ENCODE data around the gene ACMSD.
A peak's percentile ranks its signal among the peaks of the same experiment; 100 is the strongest.

The ACMSD gene

DNA sequence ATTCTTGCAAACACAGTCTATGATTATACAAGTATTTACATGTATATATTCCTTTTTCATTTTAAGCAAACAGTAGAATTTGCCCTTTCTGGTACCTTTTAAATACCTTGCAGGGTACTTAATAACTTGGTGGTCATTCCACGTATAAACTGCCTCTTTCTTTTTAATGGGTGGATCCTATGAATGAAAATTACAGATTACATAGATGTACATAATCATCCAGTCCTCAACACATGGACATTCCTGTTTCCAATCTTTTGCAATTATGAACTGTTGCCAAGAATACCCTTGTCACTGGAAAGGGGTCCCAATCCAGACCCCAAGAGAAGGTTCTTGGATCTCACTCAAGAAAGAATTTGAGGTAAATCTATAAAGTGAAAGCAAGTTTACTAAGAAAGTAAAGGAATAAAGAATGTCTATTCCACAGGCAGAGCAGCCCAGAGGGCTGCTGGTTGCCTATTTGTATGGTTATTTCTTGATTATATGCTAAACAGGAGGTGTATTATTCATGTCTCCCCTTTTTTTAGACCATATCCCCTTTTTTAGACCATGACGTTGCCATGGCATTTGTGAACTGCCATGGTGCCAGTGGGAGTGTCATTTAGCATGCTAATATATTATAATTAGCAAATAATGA lies 72.5 kb downstream of the ACMSD start:
- no peak for DNase-seq

DNA sequence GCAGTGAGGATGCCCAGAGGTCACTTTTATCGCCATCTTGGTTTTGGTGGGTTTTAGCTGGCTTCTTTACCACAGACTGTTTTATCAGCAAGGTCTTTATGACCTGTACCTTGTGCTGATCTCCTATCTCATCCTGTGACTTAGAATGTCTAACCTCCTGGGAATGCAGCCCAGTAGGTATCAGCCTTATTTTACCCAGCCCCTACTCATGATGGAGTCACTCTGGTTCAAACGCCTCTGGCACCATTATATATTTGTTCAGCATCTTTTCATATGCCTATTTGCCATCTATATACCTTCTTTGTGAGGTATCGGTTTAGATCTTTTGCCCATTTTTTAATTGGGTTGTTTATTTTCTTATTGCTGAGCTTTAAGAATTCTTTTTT lies 73.0 kb downstream of the ACMSD start:
- DNase-seq = no peak

DNA sequence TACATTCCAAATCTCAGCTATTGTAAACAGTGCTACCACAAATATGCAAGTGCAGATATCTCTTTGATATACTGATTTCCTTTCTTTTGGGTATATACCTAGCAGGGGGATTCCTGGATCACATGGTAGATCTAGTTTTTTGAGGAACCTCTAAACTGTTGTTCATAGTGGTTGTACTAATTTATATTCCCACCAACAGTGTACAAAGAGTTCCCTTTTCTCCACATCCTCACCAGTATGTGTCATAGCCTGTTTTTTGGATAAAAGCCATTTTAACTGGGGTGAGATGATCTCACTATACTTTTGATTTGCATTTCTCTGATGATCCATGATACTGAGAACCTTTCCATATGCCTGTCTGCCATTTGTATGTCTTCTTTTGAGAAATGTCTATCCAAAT lies 73.9 kb downstream of the ACMSD start:
- peak; percentile 63 for DNase-seq

DNA sequence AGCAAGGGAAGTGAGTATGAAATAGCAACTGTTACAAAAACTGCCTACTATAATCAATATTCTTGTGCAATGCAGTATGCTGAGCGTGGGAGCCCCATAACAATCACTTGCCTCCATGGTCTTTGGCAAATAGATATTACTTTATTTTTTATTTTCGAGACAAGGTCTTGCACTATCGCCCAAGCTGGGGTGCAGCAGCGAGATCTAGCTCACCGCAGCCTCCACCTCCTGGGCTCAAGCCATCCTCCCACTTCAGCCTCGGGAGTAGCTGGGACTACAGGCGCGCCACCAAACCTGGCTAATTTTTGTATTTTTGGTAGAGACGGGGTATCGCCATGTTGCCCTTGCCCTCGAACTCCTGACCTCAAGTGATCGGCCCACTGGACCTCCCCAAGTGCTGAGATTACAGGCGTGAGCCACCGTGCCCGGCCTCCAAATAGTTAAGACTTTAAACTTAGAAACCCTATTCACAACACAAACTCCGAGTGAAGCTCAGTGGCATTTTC lies 79.0 kb downstream of the ACMSD start:
- DNase-seq = peak; percentile 7

DNA sequence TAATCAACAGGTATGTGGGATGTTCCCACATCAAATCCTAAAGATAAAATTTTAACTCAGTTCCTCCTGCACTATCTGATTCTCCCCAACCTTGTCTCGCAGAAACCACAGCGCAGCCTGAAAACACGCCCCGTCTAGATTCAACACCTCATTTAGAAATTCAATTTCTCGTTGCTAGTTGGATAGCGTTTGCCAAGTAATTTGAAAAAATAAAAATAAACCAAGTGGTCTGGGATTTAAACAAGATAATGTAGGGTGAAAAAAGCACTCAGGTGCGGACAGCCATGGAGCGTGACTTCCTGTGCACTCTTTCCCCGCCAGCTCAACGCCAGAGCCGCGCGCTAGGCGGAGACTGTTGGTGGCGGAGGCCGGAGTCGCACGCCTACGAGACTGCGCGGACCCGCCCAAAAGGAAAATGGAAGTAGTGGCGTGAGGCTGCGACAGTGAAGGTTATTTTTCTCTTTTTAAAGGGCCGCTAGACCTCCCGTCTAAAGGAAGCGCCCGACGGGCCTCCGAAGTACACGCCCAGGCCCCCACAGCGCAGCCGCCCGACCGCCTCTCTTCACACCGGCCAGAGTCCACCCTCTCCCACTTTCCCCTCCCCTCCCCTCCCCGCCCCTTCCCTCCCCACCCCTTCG lies 79.6 kb downstream of the ACMSD start:
- no peak for DNase-seq

DNA sequence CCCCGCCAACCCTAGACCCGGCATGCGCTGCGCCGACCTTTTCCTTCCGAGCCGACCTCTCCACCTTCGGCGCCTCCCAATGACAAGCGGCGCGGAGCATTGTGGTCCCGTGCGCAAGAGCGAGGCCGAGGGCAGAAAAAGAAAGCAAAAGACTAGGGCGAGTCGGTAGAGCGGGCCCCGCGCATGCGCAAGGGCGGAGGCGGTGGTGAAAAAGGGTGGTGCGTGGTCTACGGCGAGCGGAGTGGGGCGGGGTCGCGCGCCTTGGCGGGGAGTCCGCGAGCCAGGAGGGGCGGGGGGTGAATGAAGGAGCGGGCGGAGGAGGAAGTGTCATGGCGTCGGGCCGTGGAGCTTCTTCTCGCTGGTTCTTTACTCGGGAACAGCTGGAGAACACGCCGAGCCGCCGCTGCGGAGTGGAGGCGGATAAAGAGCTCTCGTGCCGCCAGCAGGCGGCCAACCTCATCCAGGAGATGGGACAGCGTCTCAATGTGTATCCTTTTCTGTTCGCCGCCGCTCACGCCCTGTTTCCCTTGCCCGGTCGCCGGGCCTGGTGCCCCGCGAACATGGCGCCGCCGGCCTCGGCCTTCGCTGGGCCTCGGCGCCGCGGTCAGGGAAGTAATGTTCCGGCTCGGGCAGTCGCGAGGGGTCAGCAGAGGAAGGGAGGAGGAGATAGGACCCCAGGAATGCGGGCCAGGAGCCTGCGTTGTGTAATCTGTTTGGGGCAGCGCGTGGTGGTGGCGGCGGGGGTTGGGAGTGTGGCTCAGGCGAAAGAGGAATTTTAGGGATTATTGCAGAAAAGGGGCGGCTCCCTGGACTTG lies 80.3 kb downstream of the ACMSD start, which contains the start of gene CCNT2:
TSS of gene CCNT2 (plus strand) at position 297 of the 815 bp plus-strand sequence. CDS start at position 330, 33 bp downstream.
- DNase-seq = peak; percentile 99

DNA sequence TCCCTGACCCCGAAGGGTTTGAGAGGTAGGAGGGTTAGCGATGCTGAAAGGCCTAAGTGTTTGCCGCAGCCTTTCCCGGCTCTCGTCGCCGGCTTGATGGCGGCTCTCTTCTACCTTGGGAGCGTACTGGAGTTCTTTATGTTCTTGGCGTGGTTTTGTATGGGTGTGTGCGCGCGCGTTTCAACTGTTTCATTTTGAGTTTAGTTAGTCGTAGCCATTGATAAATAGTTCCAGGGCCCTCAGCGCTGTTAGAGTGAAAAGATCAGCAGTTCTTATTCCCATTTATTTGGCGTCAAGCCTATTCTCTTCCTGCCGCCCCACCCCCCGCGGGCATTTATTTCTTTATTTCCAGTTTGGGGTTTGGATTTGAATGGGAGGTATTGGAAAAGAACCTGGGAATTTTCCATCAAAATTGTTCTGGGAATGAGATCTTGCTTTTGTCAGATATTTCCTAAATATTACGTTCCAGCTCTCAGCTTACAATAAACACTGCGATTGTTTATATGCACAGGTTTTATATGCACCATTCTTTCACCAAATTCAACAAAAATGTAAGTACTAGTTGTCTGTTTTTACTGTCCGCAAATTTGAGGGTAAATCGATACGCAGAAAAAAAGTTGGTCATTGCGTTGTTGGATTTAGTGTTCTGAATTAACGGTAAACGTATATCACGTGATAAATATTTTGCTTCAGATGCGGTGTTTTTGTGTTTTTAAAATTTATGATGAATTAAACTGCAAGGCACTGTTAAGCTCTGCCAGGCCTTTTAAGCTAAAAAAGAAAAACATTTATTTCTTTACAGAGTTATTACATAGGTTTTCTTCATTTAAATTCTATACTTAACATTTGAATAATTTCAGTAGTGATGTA lies 81.2 kb downstream of the ACMSD start:
- DNase-seq = peak; percentile 38

DNA sequence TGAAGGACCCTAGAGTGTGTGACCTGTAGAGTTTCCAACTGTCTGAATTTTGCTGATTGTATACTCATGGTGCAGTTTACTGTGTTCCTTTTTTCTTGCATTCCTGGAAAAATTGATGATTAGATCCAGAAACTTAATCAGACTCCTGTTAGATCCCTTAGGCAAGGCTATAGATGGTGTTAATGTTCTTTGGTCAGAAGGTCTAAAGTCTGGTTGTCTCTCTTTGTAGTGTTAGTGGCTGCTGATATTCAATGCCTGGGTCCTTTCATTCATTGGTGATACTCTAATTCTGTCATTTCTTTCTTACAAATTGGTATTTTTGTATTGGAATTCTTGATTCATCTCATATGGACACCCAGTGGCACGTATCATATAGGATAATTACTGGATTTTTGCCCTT lies 86.5 kb downstream of the ACMSD start:
- no peak for DNase-seq

DNA sequence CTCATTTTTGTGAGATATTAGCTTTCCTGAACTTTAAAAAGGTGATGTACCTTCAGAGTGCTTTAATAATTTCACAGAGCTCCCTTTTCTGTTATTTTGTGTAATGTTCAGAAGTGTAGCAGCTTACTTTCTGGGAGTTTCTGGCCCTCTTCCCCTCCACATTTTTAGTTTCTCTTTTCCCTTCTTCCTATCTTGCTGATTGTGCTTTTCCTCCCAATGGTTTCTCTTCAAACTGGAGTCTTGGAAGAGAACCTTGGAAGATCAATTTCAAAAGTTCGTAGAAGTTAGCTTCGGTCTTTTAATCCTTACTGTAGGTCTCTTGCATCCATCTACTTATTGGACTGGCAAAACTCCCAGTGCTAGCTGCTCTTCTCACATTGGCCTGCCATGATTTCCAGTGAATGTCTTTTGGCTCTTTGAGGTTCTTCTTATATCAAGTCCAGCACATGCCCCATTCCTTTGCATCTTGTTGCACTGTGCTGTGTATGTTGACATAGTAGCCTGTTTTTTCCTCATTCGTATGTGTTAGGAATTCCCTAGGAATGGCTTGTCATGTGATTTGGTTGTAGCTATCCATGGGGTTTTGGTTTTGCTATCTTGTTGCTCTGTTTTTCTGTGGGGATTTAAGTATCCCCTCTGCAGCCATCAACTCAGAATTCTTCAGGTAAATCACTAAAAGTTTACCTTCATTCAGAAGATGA lies 88.0 kb downstream of the ACMSD start:
- peak; percentile 25 for DNase-seq

DNA sequence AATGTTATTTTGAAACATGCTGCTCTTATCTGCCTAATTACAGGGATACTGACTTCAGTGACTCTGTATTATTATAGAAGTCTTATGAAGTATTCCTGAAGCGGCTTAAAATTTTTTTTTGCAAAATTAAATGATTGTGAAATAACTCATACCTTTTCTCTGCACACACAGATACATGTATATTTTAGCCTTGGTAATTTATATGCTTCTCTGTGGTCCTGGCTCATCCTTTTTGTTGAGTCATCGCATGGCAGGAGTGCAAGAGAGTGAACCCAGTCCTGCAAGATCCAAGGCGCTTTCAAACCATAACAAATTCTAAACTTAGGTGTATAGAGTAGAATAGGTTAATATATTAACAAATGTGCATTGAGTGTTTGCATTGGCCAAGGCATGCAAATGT lies 88.8 kb downstream of the ACMSD start:
- DNase-seq = peak; percentile 48

DNA sequence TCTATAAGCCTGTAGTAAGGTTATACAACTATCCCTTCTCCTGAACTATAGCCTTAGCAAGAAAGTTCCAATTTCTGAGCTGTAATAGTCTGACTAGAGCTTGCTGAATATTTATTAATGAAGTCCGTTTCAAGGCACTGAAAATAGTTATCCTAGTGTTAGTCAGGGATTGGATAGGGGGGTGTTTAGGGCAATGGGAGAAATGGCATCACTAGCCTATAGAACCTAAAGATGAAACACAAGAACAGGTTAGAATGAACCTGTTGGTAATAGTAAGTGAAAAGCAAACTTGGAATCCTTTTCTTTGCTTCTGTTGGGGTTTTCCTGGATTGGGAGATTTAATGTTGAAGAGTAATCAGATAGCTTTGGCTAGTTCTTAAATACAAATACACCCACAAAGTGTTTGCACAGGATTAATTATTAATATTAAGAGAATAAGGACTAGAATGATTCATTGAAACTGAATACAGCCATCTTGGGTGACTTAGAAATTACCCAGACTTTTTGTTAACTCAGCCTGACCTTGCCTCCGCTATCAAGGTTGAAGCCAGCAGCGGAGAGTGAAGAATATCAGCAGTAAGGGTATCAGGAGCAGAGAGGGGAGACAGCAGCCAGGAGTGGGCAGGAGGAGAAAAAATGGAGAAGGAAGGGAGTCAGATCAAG lies 94.6 kb downstream of the ACMSD start:
- no peak for DNase-seq

DNA sequence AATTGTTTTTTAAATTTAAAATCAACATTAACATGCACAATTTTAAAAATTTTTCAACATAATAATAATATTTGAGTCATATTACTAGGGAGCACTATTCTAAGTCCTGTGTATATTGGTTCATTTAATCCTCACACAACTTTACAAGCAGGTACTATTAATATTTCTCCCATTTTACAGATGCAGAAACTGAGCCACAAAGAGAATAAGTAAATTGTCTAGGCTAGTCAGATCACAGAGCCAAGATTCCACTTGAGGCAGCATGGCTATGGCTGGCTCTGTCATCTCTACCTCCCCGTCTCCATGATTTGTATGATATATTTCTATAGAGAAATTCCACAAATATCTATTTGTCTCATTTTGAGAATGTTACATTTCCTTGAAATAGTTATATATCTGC lies 95.3 kb downstream of the ACMSD start:
- DNase-seq = no peak

DNA sequence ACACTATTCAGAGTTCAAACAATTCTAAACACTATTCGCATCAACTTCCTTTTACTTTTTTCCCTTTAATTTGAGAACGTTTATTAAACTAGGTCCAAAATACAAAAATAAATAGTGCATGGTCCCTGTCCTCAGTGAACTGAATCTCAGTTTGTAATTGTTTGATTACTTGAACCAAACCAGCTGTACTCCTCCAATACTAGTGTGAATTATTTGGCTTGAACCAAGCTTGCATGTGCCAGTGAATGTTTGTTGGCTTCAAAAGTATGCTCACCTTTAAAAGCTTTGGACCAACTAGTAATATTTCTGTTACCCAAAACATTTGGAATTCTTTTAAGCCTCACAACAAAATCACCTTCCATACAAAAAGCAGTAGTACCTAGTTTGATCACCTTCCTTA lies 95.7 kb downstream of the ACMSD start:
- no peak for DNase-seq

DNA sequence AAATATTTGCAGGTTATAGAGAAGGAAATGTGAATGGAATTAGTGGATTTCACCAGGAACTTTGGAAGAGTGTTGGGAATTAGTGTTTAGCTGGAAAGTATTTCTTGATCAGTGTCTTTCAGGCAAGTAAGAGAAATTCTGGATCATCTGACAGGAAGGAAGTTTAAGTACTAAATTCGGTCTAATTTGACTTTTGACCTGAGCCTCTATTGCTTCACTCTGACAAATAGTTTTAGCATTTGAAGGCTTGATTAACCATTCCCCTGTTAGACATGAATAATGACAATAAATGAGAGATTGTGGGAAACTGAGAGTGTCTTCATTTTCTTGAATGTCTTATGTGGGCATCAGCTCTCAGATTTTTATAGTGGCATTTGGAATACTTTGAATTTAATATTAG lies 96.2 kb downstream of the ACMSD start:
- DNase-seq = peak; percentile 39

DNA sequence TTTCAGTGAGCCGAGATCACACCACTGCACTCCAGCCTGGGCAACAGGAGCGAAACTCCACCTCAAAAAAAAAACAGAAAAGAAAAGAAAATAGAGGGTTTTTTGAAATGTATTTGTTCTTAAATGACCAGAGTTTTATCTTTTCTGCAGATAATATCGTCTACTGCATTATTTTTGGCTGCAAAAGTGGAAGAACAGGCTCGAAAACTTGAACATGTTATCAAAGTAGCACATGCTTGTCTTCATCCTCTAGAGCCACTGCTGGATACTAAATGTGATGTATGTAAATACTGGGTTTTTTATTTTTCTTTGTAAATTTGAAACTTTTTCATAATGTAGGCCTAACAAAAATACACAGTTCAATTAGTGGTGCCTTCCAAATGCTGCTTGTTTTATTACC lies 98.3 kb downstream of the ACMSD start:
- no peak for DNase-seq

DNA sequence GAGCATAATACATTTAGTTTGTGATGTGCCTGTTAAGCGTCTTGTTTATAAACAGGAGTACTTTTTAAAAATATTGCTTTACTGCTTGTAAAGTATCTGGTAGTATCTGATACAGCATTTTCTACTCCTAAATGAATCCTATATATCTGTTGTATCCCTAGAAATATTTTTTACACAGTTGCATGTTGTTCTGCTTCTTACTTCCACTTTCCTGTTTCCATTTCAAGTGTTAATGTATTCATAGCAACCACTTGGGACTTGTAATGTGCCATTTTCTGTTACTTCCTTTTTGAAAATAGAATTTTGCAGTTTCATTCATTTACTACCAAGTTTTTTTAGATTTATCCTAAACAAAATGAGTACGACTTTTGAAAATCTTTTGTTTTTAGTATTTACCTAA lies 105.1 kb downstream of the ACMSD start:
- no peak for DNase-seq

DNA sequence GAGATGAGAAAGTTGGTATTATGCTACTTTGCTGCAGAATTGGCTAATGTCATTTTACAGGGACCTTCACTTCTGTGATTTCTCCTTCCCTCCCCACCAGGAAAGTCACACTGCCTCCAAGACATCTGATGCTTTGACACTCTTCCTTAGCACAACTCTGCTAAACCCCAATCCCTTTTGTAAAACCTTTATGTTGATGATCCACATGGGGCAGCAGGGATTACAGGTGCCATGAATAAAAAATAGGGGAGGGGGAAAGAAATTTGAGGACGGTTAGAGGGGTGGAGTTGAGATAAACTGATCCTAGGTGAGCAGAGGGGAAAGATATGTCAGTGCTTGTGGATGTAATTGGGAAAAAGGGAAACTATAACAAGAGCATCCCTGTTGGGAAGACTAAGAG lies 106.6 kb downstream of the ACMSD start:
- DNase-seq = no peak

DNA sequence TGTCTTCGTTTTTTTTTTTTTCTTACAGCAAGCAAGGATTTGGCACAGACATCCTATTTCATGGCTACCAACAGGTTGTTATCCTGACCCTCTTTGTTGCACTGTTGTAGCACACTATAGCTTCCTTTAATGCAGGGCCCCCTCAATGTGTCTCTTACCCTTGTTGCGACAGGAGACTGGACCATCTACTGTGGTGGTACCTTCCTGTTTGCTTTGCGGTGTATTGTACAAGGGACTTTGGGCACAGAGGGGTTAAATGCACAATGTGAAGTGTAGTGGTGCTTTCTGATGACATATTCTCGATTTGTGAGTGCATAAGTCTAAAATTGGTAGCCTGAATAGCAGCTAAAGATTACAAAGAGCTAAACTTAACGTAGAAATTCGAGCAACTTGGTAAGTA lies 107.7 kb downstream of the ACMSD start:
- DNase-seq = no peak

DNA sequence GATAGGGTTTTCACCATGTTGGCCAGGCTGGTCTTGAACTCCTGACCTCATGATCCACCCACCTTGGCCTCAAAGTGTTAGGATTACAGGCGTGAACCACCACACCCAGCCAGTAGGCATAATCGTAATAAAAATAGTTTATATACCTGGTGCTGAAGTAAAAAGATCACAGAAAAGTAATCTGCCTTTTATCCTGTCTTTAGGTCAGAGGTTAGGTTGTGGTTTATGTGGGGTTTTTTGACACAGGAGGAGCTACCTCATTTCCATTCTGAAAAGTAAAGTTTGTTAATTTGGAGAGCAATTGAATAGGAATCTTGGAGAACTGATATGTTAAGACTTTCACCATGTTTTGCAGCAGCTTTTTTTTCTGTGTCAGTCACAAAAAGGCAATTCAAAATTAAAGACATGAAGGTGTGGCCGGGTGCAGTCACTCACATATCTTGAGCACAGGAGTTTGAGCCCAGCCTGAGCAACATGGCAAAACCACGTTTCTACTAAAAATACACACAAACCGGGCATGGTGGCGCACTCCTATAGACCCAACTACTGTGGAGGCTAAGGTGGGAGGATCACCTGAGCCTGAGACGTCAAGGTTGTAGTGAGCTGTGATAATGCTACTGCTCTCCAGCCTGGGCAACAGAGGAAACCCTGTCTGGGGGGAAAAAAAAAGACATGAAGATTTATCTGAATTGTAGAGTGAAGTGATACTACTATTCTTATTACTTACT lies 111.7 kb downstream of the ACMSD start:
- no peak for DNase-seq

DNA sequence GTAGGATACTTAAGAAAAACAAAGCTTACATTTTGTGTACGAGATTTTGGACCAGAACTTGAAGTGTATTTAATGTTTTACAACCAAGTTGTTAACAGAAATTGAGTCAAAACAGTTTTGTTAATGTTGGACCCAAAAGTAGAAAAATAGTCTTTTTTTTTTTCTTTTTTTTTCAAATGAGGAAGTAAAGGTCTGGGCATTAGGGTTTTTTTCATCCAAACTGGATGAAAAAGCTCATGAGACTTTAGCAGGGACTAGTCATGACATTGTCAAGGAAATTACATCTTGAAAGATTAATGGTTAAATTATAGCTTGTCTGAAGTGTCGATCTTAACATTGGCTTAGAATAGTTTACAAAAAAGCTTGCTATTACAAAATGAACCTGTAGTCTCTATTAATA lies 112.5 kb downstream of the ACMSD start:
- no peak for DNase-seq

Measured in EL (cell line).